IMR-90 (cell line): ENCODE data around the gene CCNG1. TPM values are rescaled to one million over a fixed set of nuclear protein-coding genes. Genes with fewer than 3 reads are reported as not detected.

Experiments
- ATAC-seq: fragments of 200-7000 bp; cut with Tn5 transposase; 2 replicates; pipeline ENCODE4 v1.9.1; 2020; ENCODE audit warnings: low read depth, mild to moderate bottlenecking, moderate library complexity
- BruUV-seq: library from RNA; stranded (reverse); fragments of 400-500 nt; replicated peaks from 2 replicates; lab custom pipeline; 2021; lab: Mats Ljungman, UMichigan
- CTCF ChIA-PET: fragments of 300-600 bp; formaldehyde crosslinking; extraction: SDS; loops from one replicate; lab custom pipeline; 2021; ENCODE audit warnings: antibody characterized with exemption; lab: Yijun Ruan, JAX
- POLR2A ChIA-PET: fragments of 300-600 bp; sonication (Branson Sonifier 250); formaldehyde crosslinking; loops from one replicate; lab custom pipeline; 2022; ENCODE audit warnings: antibody characterized with exemption; ENCODE audit not compliant: unreplicated experiment; lab: Charles Lee
- DNase-seq: peaks from one replicate; pipeline ENCODE4 v3.0.0; 2013
- H2AFZ ChIP-seq: replicated peaks from 2 replicates; pipeline ENCODE3; 2013; ENCODE audit warnings: low read length, mild to moderate bottlenecking; ENCODE audit not compliant: poor library complexity
- H2AK5ac ChIP-seq: 2 replicates; pipeline ENCODE4 v1.6.1; 2013; ENCODE audit warnings: low read depth, low read length, inconsistent platforms
- H2AK9ac ChIP-seq: replicated peaks from 2 replicates; pipeline ENCODE3; 2013; ENCODE audit warnings: mild to moderate bottlenecking, low read depth, low read length, moderate library complexity; ENCODE audit not compliant: poor library complexity
- H2BK120ac ChIP-seq: 2 replicates; pipeline ENCODE4 v1.6.1; 2013; ENCODE audit warnings: low read depth, low read length, inconsistent platforms
- H2BK15ac ChIP-seq: 3 replicates; pipeline ENCODE4 v1.6.1; 2013; ENCODE audit warnings: low read depth, low read length, inconsistent platforms
- H2BK20ac ChIP-seq: 2 replicates; pipeline ENCODE4 v1.6.1; 2013; ENCODE audit warnings: low read depth, mild to moderate bottlenecking, inconsistent platforms, low read length, moderate library complexity
- H2BK5ac ChIP-seq: 2 replicates; pipeline ENCODE4 v1.6.1; 2013; ENCODE audit warnings: mild to moderate bottlenecking, low read depth, low read length, inconsistent platforms; ENCODE audit not compliant: poor library complexity, severe bottlenecking
- H3K14ac ChIP-seq: replicated peaks from 2 replicates; pipeline ENCODE4 v1.6.1; 2013; ENCODE audit warnings: low read depth, low read length, inconsistent platforms
- H3K18ac ChIP-seq: 2 replicates; pipeline ENCODE4 v1.6.1; 2013; ENCODE audit warnings: low read depth, low read length, control low read depth
- H3K23ac ChIP-seq: 2 replicates; pipeline ENCODE4 v1.6.1; 2013; ENCODE audit warnings: low read depth, low read length, inconsistent platforms
- H3K27ac ChIP-seq: 2 replicates; pipeline ENCODE4 v1.5.1; 2013; ENCODE audit warnings: mild to moderate bottlenecking, control low read depth, low read length; ENCODE audit not compliant: insufficient read depth
- H3K27me3 ChIP-seq: 2 replicates; pipeline ENCODE4 v1.6.1; 2013; ENCODE audit warnings: low read length; ENCODE audit not compliant: control insufficient read depth, insufficient read depth
- H3K36me3 ChIP-seq: 2 replicates; pipeline ENCODE4 v1.6.1; 2013; ENCODE audit warnings: low read length, mixed read lengths; ENCODE audit not compliant: control insufficient read depth, insufficient read depth
- H3K4ac ChIP-seq: 2 replicates; pipeline ENCODE4 v1.6.1; 2013; ENCODE audit warnings: low read depth, low read length, inconsistent platforms
- H3K4me1 ChIP-seq: 2 replicates; pipeline ENCODE4 v1.6.1; 2013; ENCODE audit warnings: low read length, mixed read lengths; ENCODE audit not compliant: control insufficient read depth, insufficient read depth
- H3K4me2 ChIP-seq: 2 replicates; pipeline ENCODE4 v1.6.1; 2013; ENCODE audit warnings: low read depth, mild to moderate bottlenecking, control low read depth, low read length, moderate library complexity
- H3K4me3 ChIP-seq: 2 replicates; pipeline ENCODE4 v1.5.1; 2013; ENCODE audit warnings: low read depth, mild to moderate bottlenecking, control low read depth, low read length, moderate library complexity; ENCODE audit not compliant: insufficient read depth
- H3K56ac ChIP-seq: 2 replicates; pipeline ENCODE4 v1.6.1; 2013; ENCODE audit warnings: low read length, inconsistent platforms; ENCODE audit not compliant: insufficient read depth; ENCODE audit errors: extremely low read depth
- H3K79me1 ChIP-seq, 2 experiments: 2 replicates each; pipeline ENCODE4 v1.6.1; 2013; ENCODE audit warnings: low read length in 2 of 2, inconsistent platforms in 1 of 2, low read depth in 1 of 2
- H3K9ac ChIP-seq: 2 replicates; pipeline ENCODE4 v1.6.1; 2013; ENCODE audit warnings: low read depth, low read length, control low read depth
- H3K9me1 ChIP-seq: 2 replicates; pipeline ENCODE4 v1.6.1; 2013; ENCODE audit warnings: low read length, inconsistent platforms; ENCODE audit not compliant: insufficient read depth
- H3K9me3 ChIP-seq: 2 replicates; pipeline ENCODE4 v1.6.1; 2013; ENCODE audit warnings: low read length; ENCODE audit not compliant: control insufficient read depth, insufficient read depth
- H4K20me1 ChIP-seq: 2 replicates; pipeline ENCODE4 v1.6.1; 2013; ENCODE audit warnings: low read length, inconsistent platforms; ENCODE audit not compliant: insufficient read depth
- H4K5ac ChIP-seq: 2 replicates; pipeline ENCODE4 v1.6.1; 2013; ENCODE audit warnings: mild to moderate bottlenecking, low read depth, low read length, control low read depth
- H4K8ac ChIP-seq, 2 experiments: 2 replicates each; pipeline ENCODE4 v1.6.1; 2013; ENCODE audit warnings: low read depth in 2 of 2, low read length in 2 of 2, control low read depth in 1 of 2, inconsistent platforms in 1 of 2
- H4K91ac ChIP-seq: 2 replicates; pipeline ENCODE4 v1.6.1; 2013; ENCODE audit warnings: low read depth, low read length, inconsistent platforms; ENCODE audit not compliant: insufficient read depth
- BHLHE40 ChIP-seq: fragments of 150-350 bp; IDR thresholded peaks from 2 replicates; pipeline ENCODE4 v1.6.1; 2016; ENCODE audit warnings: mild to moderate bottlenecking, low read depth, low read length
- CEBPB ChIP-seq: IDR thresholded peaks from 2 replicates; pipeline ENCODE4 v1.6.1; 2012; ENCODE audit warnings: low read depth, low read length, improper control_type of control experiment
- CHD1 ChIP-seq: IDR thresholded peaks from 2 replicates; pipeline ENCODE4 v1.6.1; 2012; ENCODE audit warnings: low read depth, low read length, improper control_type of control experiment
- CTCF ChIP-seq: conservative IDR thresholded peaks from 2 replicates; pipeline ENCODE4 v1.5.1; 2012; ENCODE audit warnings: mild to moderate bottlenecking, low read depth, low read length, improper control_type of control experiment
- ELK1 ChIP-seq: fragments of 150-350 bp; IDR thresholded peaks from 2 replicates; pipeline ENCODE4 v1.6.1; 2016; ENCODE audit warnings: low read depth, mild to moderate bottlenecking, low read length, moderate library complexity, borderline replicate concordance
- FOS ChIP-seq: fragments of 150-350 bp; IDR thresholded peaks from 2 replicates; pipeline ENCODE4 v1.6.1; 2016; ENCODE audit warnings: low read depth, low read length
- MAFK ChIP-seq: IDR thresholded peaks from 2 replicates; pipeline ENCODE4 v1.6.1; 2012; ENCODE audit warnings: low read depth, low read length, improper control_type of control experiment
- MAZ ChIP-seq: IDR thresholded peaks from 2 replicates; pipeline ENCODE4 v1.6.1; 2012; ENCODE audit warnings: low read depth, mild to moderate bottlenecking, low read length, improper control_type of control experiment, moderate library complexity, borderline replicate concordance
- MXI1 ChIP-seq: IDR thresholded peaks from 2 replicates; pipeline ENCODE4 v1.6.1; 2012; ENCODE audit warnings: low read depth, mild to moderate bottlenecking, low read length, moderate library complexity, borderline replicate concordance
- NFE2L2 ChIP-seq: fragments of 150-350 bp; IDR thresholded peaks from 2 replicates; pipeline ENCODE4 v1.6.1; 2016; ENCODE audit warnings: low read depth, mild to moderate bottlenecking, low read length
- POLR2A ChIP-seq: IDR thresholded peaks from 2 replicates; pipeline ENCODE4 v1.6.1; 2012; ENCODE audit warnings: mild to moderate bottlenecking, low read depth, low read length
- RAD21 ChIP-seq: IDR thresholded peaks from 2 replicates; pipeline ENCODE4 v1.6.1; 2012; ENCODE audit warnings: low read length, improper control_type of control experiment
- RCOR1 ChIP-seq: IDR thresholded peaks from 2 replicates; pipeline ENCODE4 v1.6.1; 2012; ENCODE audit warnings: mild to moderate bottlenecking, low read length, improper control_type of control experiment; ENCODE audit not compliant: insufficient replicate concordance
- RFX5 ChIP-seq: IDR thresholded peaks from 2 replicates; pipeline ENCODE4 v1.8.0; 2012; ENCODE audit warnings: low read depth, mild to moderate bottlenecking, low read length, moderate library complexity
- SMC3 ChIP-seq: fragments of 150-350 bp; IDR thresholded peaks from 2 replicates; pipeline ENCODE4 v1.6.1; 2016; ENCODE audit warnings: low read depth, mild to moderate bottlenecking, antibody characterized with exemption, low read length, moderate library complexity
- USF2 ChIP-seq: fragments of 150-350 bp; IDR thresholded peaks from 2 replicates; pipeline ENCODE4 v1.6.1; 2017; ENCODE audit warnings: mild to moderate bottlenecking, antibody characterized with exemption, low read length, low read depth
- WGBS, 2 experiments: methylation state at CpG; one replicate each; pipeline versions ENCODE4 v1.1.5 to v1.1.7; 2013; ENCODE audit warnings: missing lambda C conversion rate in 2 of 2; ENCODE audit not compliant: insufficient read length in 1 of 2; ENCODE audit errors: extremely low coverage in 2 of 2; 5-methylcytosine and 5-hydroxymethylcytosine counted together
- dilution Hi-C: fragments of 300-500 bp; cut with HindIII; formaldehyde crosslinking; loops from one replicate; pipeline ENCODE4 v1.14.3; 2018; ENCODE audit warnings: low sequenced_read_pairs; ENCODE audit not compliant: unreplicated experiment
- in situ Hi-C: fragments of 300-500 bp; cut with MboI; formaldehyde crosslinking; loops from 3 replicates; pipeline ENCODE4 v1.14.3; 2019; ENCODE audit warnings: low sequenced_read_pairs, inconsistent platforms, mixed read lengths
- intact Hi-C: fragments of 100-400 bp; cut with micrococcal nuclease; formaldehyde crosslinking; loops from 2 replicates; pipeline ENCODE4 v1.10.0; 2022
- polyA plus RNA-seq, 3 experiments: library from polyadenylated mRNA; depleted of rRNA; stranded (reverse); fragments of >200 nt; gene quantifications; 2 replicates each; pipeline ENCODE4 v1.2.3, GENCODE V29; 2012; ENCODE audit warnings: low replicate concordance in 1 of 3
- total RNA-seq: library from RNA; depleted of rRNA; stranded (reverse); fragments of >200 nt; gene quantifications from 2 replicates; pipeline ENCODE4 v1.2.3, GENCODE V29; 2012

The CCNG1 gene
- total and polyA plus RNA-seq, 2 of the 4 experiments (the other 2 are of a cell fraction) = 72.0 to 382 TPM

- Histone ChIP-seq H3K27me3 (no peaks in the 10 kb centered on the region), H4K20me1 (peaks cover 17% of the 10 kb centered on the region; the same call in 1 of the 2 replicates), H3K9ac (no peak overlapping the region), H3K56ac (no peak overlapping the region), H3K79me1 (peaks cover 19 to 29% of the 10 kb centered on the region in 2 experiments), H3K14ac (no peak overlapping the region), H3K18ac (no peak overlapping the region), H4K91ac (no peak overlapping the region), H3K4ac (no peak overlapping the region), H2AFZ (no peak overlapping the region), H3K4me1 (no peaks in the 10 kb centered on the region), H2BK20ac (no peak overlapping the region), H2AK9ac (no peak overlapping the region), H2BK15ac (no peak overlapping the region), H2BK5ac (no peak overlapping the region), H2AK5ac (no peak overlapping the region), H3K9me3 (no peaks in the 10 kb centered on the region), H2BK120ac (no peak overlapping the region), H3K4me3 (no peak overlapping the region), H3K4me2 (no peak overlapping the region), H3K23ac (no peak overlapping the region), H4K5ac (no peak overlapping the region), H4K8ac (no peak overlapping the region), H3K27ac (no peak overlapping the region), H3K36me3 (peaks cover 31% of the 10 kb centered on the region), H3K9me1 (no peaks in the 10 kb centered on the region)
- POLR2A ChIA-PET = no interaction called here
- TF ChIP-seq CTCF (no peak), FOS (no peak), CEBPB (no peak), BHLHE40 (no peak), ELK1 (no peak), RFX5 (no peak), NFE2L2 (no peak), MXI1 (no peak), USF2 (no peak), RAD21 (no peak), MAZ (no peak), RCOR1 (no peak), POLR2A (no peak), CHD1 (no peak), MAFK (no peak), SMC3 (no peak)
- no CpG with 5 or more reads among the region's 3 CpGs for WGBS, 2 experiments
- CTCF ChIA-PET = no interaction called here
- ATAC-seq = no peak
- no TSS peak for BruUV-seq
- intact Hi-C loops = loop anchor here (1.0 kb wide), 1 partner anchor 8 kb away; no protein-coding TSS in a partner anchor
- DNase-seq = no peak
- in situ Hi-C loops = no loop called here
- dilution Hi-C loops = no loop called here
These were observed 3.6 kb downstream of the CCNG1 start for GRCh38 chr5:163440954-163441353.
